Transverse colon (tissue), 4 donors: Measurements from ENCODE around the gene NFKBIZ. TPM values are rescaled to one million over a fixed set of nuclear protein-coding genes. Genes with fewer than 3 reads are reported as not detected.

Source experiments
- DNase-seq: peaks from one replicate; pipeline ENCODE4 v3.0.0-alpha.2; 2019
- H3K27ac ChIP-seq, 4 donors: fragments of 200-600 bp; sonication (generic); 2 replicates each; pipeline ENCODE4 v1.5.1; 2016 to 2018; ENCODE audit warnings: inconsistent platforms in 4 of 4
- H3K27me3 ChIP-seq: fragments of 200-600 bp; sonication (generic); 2 replicates; pipeline ENCODE4 v1.5.1; 2017; ENCODE audit warnings: inconsistent platforms
- H3K36me3 ChIP-seq, 4 donors: fragments of 200-600 bp; sonication (generic); 2 replicates each; pipeline ENCODE4 v1.5.1; 2017 to 2019; ENCODE audit warnings: inconsistent platforms in 4 of 4
- H3K4me1 ChIP-seq, 4 donors: fragments of 200-600 bp; sonication (generic); 2 replicates each; pipeline ENCODE4 v1.5.1; 2017 to 2020; ENCODE audit warnings: inconsistent platforms in 4 of 4
- H3K4me3 ChIP-seq, 4 donors: fragments of 200-600 bp; sonication (generic); 1 replicate in 1 of 4; 2 replicates in 3 of 4; pipeline versions ENCODE4 v1.5.1 to v1.6.1; 2017 to 2019; ENCODE audit warnings: inconsistent platforms in 4 of 4
- H3K9me3 ChIP-seq, 2 donors: fragments of 200-600 bp; sonication (generic); 2 replicates each; pipeline ENCODE4 v1.5.1; 2017 to 2019; ENCODE audit warnings: inconsistent platforms in 2 of 2
- EP300 ChIP-seq: sonication (generic); formaldehyde crosslinking; IDR thresholded peaks from one replicate; pipeline ENCODE4 v1.6.1; 2017; ENCODE audit warnings: antibody characterized with exemption, low read depth
- POLR2A ChIP-seq: fragments of 450-650 bp; IDR thresholded peaks from one replicate; pipeline ENCODE4 v1.6.1; 2016; ENCODE audit warnings: antibody characterized with exemption, mild to moderate bottlenecking, moderate library complexity
- POLR2AphosphoS5 ChIP-seq, 3 donors: sonication (generic); formaldehyde crosslinking; IDR thresholded peaks; one replicate each; pipeline ENCODE4 v1.6.1; 2016; ENCODE audit warnings: antibody characterized with exemption in 3 of 3
- WGBS, 2 donors: methylation state at CpG; one replicate each; pipeline ENCODE4 v1.1.5; 2018; ENCODE audit warnings: low coverage in 1 of 2; 5-methylcytosine and 5-hydroxymethylcytosine counted together
- in situ Hi-C, 4 donors: fragments of 200-750 bp; cut with MboI; loops; one replicate each; pipeline versions ENCODE4 v1.15.0 to v1.15.1; 2017; ENCODE audit warnings: low sequenced_read_pairs in 3 of 4, low pct_ligation_motif_present in 1 of 4, low pct_unique_long_range_greater_than_20kb in 1 of 4
- intact Hi-C: fragments of 100-400 bp; cut with DNase I; formaldehyde crosslinking; loops from one replicate; pipeline ENCODE4 v1.15.1; 2023; ENCODE audit warnings: low total_unique reads
- total RNA-seq, 4 donors: library from RNA; depleted of rRNA; stranded (reverse); fragments of >200 nt; gene quantifications; one replicate each; pipeline ENCODE4 v1.1.0, GENCODE V29; 2016
- TF ChIP-seq, protein P1 (sequence below), 5 experiments: fragments of 200-600 bp in 3 of 5; fragments of 450-650 bp in 2 of 5; sonication (generic) in 3 of 5; IDR thresholded peaks; 1 replicate in 2 of 5; 2 replicates in 3 of 5; pipeline ENCODE4 v1.5.1; 2016 to 2017; ENCODE audit warnings: antibody characterized with exemption in 5 of 5, inconsistent platforms in 3 of 5, mild to moderate bottlenecking in 2 of 5, moderate library complexity in 1 of 5

The NFKBIZ gene
- total RNA-seq, 4 donors from 2014 or later, result 92.4 to 333 (median 176) TPM

DNA sequence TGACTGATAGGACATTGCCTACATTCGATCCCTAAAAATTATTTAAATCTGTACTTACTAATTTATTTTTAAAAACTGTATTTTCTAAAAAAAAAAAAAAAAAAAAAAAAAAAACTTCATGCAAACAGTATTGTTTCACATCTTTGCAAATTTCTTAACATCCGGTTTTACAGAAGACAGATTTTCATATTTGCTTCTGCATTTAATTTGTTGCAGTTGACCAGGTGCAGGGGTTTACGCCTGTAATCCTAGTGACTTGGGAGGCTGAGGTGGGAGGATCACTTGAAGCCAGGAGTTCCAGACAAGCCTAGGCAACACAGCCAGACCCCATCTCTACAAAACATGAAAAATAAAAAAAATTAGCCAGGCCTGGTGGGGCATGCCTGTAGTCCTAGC lies 6.4 kb upstream of the NFKBIZ start:
- Histone ChIP-seq H3K9me3 (no peaks in the 10 kb centered on the region), H3K27me3 (no peaks in the 10 kb centered on the region), H3K27ac (no peak overlapping the region), H3K4me1 (peaks cover 10 to 31% (median 18%) of the 10 kb centered on the region in 4 donors), H3K36me3 (no peaks in the 10 kb centered on the region), H3K4me3 (no peak overlapping the region)
- intact Hi-C loops (no loop called here), in situ Hi-C loops (no loop called here)
- no peak for DNase-seq
- WGBS, 2 donors, result 84 to 90% methylated on average over 3 of the region's 3 CpGs
- TF ChIP-seq POLR2A, result no peak
- TF ChIP-seq EP300, result no peak
- TF ChIP-seq POLR2AphosphoS5 (IDR thresholded peaks at IDR 0.05), result no peak

DNA sequence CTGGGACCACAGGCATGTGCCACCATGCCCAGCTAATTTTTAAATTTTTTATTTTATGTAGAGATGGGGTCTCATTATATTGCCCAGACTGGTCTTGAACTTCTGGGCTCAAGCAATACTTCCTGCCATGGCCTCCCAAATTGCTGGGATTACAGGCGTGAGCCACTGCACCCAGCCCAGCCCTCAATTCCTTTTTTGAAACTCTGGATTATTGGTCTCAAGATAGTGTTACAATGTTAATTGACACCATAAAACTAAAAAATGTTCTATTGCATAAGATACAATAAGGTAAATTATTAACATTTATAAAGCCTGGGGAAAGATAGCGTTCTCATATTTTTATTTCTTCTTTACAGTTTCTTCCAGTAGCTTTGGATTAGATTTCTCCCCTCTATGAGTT lies 3.9 kb upstream of the NFKBIZ start:
- Histone ChIP-seq H3K36me3 (no peaks in the 10 kb centered on the region), H3K4me1 (peaks cover 11 to 32% (median 21%) of the 10 kb centered on the region in 4 donors), H3K9me3 (no peaks in the 10 kb centered on the region), H3K27ac (peak overlapping the region; percentile 13 to 60 (median 32)), H3K27me3 (no peaks in the 10 kb centered on the region), H3K4me3 (no peak overlapping the region)
- TF ChIP-seq POLR2AphosphoS5 (IDR thresholded peaks at IDR 0.05), result no peak
- TF ChIP-seq EP300, result no peak
- TF ChIP-seq POLR2A, result no peak
- TF ChIP-seq, protein P1, sequence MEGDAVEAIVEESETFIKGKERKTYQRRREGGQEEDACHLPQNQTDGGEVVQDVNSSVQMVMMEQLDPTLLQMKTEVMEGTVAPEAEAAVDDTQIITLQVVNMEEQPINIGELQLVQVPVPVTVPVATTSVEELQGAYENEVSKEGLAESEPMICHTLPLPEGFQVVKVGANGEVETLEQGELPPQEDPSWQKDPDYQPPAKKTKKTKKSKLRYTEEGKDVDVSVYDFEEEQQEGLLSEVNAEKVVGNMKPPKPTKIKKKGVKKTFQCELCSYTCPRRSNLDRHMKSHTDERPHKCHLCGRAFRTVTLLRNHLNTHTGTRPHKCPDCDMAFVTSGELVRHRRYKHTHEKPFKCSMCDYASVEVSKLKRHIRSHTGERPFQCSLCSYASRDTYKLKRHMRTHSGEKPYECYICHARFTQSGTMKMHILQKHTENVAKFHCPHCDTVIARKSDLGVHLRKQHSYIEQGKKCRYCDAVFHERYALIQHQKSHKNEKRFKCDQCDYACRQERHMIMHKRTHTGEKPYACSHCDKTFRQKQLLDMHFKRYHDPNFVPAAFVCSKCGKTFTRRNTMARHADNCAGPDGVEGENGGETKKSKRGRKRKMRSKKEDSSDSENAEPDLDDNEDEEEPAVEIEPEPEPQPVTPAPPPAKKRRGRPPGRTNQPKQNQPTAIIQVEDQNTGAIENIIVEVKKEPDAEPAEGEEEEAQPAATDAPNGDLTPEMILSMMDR (IDR thresholded peaks at IDR 0.05), result no peak
- intact Hi-C loops (no loop called here), in situ Hi-C loops (no loop called here)
- peak; percentile 51 for DNase-seq
- WGBS, 2 donors, result 37 to 66% methylated on average over 2 of the region's 2 CpGs

DNA sequence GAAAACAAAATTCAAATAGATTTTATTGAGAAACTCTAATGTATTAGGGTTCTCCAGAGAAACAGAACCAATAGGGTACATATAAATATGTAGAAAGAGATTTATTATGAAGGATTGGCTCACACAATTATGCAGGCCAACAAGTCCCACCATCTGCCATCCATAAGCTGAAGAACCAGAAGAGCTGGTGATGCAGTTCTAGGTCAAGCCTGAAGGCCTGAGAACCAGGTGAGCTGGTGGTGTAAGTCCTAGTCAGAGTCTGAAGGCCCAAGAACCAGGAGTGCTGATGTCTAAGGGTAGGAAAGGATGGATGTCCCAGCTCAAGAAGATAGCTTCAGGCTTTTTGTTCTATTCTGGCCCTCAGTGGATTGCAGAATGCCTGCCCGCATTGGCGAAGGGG lies 2.6 kb upstream of the NFKBIZ start:
- WGBS, 2 donors, result 100% methylated on average over 2 of the region's 2 CpGs; no CpG with 5 or more reads in 1 of the 2 donors
- TF ChIP-seq EP300, result no peak
- TF ChIP-seq, protein P1 (IDR thresholded peaks at IDR 0.05), result no peak
- no peaks in the 10 kb centered on the region for H3K27me3 ChIP-seq
- no peak for DNase-seq
- intact Hi-C loops, result no loop called here
- no peaks in the 10 kb centered on the region for H3K36me3 ChIP-seq
- peak overlapping the region in 3 of 4 donors; percentile 99 to 100 (median 99) for H3K27ac ChIP-seq
- no peak overlapping the region for H3K4me3 ChIP-seq
- in situ Hi-C loops, result no loop called here
- peaks cover 11 to 39% (median 21%) of the 10 kb centered on the region in 4 donors for H3K4me1 ChIP-seq
- no peaks in the 10 kb centered on the region for H3K9me3 ChIP-seq

DNA sequence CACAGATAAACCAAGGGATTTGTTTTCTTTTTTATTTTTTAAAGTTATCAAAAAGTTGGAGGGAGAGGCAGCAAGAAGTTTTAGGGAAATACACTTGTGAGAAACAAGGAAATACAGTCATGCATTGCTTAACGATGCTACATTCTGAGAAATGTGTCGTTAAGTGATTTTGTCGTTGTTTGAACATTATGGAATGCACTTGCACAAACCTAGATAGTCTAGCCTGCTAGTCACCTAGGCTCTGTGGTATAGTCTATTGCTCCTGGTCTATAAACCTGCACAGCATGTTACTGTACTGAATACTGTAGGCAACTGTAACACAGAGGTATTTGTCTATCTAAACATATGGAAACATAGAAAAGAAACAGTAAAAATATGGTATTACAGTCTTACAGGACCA lies 2.0 kb upstream of the NFKBIZ start:
- 47 to 48% methylated on average over 3 of the region's 3 CpGs for WGBS, 2 donors
- intact Hi-C loops, result no loop called here
- Histone ChIP-seq H3K9me3 (no peaks in the 10 kb centered on the region), H3K4me3 (no peak overlapping the region), H3K4me1 (peaks cover 11 to 45% (median 23%) of the 10 kb centered on the region in 4 donors), H3K36me3 (peaks cover 0 to 2% (median 0%) of the 10 kb centered on the region in 4 donors), H3K27ac (peak overlapping the region; percentile 96 to 100 (median 99)), H3K27me3 (no peaks in the 10 kb centered on the region)
- TF ChIP-seq POLR2AphosphoS5 (IDR thresholded peaks at IDR 0.05) (no peak), EP300 (no peak), POLR2A (no peak)
- TF ChIP-seq, protein P1 (IDR thresholded peaks at IDR 0.05), result no peak
- in situ Hi-C loops, result no loop called here
- DNase-seq, result no peak

DNA sequence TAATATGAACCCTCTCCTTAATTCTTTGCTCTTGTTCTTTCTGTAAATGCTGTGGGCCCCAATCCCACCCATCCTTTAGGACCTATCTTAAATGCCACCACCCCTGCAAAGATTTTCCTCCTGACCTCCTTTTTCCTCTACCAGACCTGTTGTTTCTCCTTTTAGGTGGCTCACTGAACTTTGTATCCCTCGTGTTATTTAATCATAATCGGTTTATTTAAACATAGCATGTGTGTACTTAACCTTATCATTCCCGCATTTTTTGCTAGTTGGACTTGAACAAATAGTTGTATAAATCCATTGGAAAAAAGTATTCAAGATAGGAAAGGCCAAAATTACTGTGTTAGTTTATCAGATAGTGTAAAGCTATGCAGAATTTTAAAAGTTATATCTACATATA lies 988 bp upstream of the NFKBIZ start:
- Histone ChIP-seq H3K36me3 (peaks cover 0 to 12% (median 4%) of the 10 kb centered on the region in 4 donors), H3K9me3 (no peaks in the 10 kb centered on the region), H3K4me3 (peak overlapping the region in 3 of 4 donors; percentile 63 to 98 (median 91))

More for the DNA sequence above, 988 bp upstream of the NFKBIZ start:
- intact Hi-C loops, result no loop called here
- in situ Hi-C loops, result no loop called here
- peak overlapping the region; percentile 96 to 100 (median 99) for H3K27ac ChIP-seq
- 29 to 36% methylated on average over 3 of the region's 3 CpGs for WGBS, 2 donors
- peaks cover 13 to 55% (median 29%) of the 10 kb centered on the region in 4 donors for H3K4me1 ChIP-seq
- no peaks in the 10 kb centered on the region for H3K27me3 ChIP-seq
- TF ChIP-seq EP300 (no peak), POLR2AphosphoS5 (IDR thresholded peaks at IDR 0.05) (peak in 1 of 3 donors; percentile 3)
- no peak for DNase-seq
